Right ventricle myocardium inferior (tissue), 1 donor: Measurements from ENCODE around the gene CNDP1. TPM values are rescaled to one million over a fixed set of nuclear protein-coding genes. Genes with fewer than 3 reads are reported as not detected.

ENCODE experiments used
- ATAC-seq: fragments of 200-7000 bp; cut with Tn5 transposase; one replicate; pipeline ENCODE4 v1.9.1; 2020; ENCODE audit warnings: mild to moderate bottlenecking, moderate library complexity
- DNase-seq: peaks from one replicate; pipeline ENCODE4 v3.0.0; 2021; ENCODE audit errors: missing footprints
- intact Hi-C: fragments of 100-400 bp; cut with DNase I; formaldehyde crosslinking; loops from one replicate; pipeline ENCODE4 v1.11.0; 2022
- total RNA-seq: library from RNA; stranded (reverse); fragmentation: NEBNext Ultra II Directional; extraction: Animal tissue kit (Norgen Biotek cat#: 25700); gene quantifications from one replicate; pipeline ENCODE4 v1.2.1, GENCODE V29; 2021
- donor health status: DM: no; HTN: yes; CAD: no; lungs with severe emphysema.

CNDP1 gene
- total RNA-seq, 1 donor from 2014 or later = not detected

DNA sequence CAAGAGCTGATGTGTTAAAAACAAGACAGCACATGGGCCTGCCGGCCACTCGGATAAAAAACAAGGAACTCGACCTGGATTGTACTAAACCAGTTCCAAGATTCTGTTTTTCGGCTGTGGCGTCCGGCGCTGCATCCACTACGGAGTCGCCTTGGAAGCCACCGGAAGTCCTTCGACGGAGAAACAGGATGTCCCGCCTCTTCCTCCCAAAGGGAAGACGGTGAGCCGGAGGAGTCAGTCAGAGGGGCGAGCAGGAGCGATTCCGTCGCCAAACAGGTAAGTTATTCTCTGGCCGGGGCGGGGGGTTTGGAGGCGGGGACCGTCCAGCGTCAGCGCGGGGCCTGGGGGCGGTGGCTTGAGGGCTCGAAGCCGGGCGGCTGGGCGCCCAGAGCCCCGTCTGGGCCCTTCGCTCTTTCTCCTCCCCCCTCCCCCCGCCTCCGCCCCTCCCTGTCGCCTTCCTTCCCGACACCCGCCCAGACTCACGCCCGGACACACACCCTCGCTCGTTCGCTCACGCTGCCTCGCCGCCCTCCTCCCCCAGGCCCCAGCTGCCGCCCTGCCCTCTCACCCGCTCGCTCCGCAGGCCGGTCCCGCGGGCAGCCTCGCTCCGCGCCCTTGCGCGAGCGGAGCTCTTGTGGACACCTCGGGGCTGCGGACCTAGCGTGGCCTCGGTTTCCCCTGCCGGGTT lies 63.5 kb downstream of the CNDP1 start, which contains the start of gene ZNF407:
Gene ZNF407 (plus strand): TSS at position 209 of the 688 bp plus-strand sequence. CDS start 33,150 bp downstream, outside the sequence.
- intact Hi-C loops = loop anchor here (1.0 to 5.0 kb wide), 3 partner anchors 102 to 614 kb away; partner anchors contain the start of genes CNDP2, TIMM21 and TSHZ1
- DNase-seq = peak; percentile 92
- peak; percentile 94 for ATAC-seq

DNA sequence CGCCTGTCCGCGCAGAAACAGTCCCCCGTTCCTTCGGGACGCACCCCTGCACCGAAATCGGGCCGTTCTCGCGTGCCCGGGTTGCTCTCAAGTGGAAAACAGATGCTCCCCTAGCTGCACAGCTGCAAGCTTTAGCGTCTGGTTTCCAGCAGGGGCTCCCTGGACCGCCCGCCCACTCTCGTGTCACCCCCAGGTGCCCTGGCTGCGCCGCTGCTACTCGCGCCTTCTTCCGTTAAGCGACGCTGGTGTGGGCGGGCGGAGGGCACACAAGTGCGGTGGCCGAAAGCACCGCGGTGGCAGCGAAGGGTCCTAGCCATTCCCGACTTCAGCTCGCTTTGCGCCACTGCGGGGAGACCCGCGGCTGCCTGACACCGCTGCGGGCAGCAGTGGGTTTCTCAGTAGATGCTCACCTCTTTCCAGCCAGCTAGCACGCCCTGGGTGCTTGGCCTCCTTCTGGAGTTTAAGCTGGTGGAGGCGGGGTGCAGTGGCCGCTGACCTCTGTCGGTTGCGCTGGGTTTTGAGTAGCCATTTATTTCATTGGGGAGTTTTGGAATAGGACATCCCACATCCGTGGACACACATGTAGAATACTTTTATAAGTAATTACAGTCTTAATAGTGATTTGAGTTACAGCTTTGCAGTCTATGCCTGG lies 64.2 kb downstream of the CNDP1 start:
- ATAC-seq (peak; percentile 42), DNase-seq (peak; percentile 69)
- intact Hi-C loops = loop anchor here (5.0 kb wide), 1 partner anchor 614 kb away; the partner anchor contains the start of gene TSHZ1

DNA sequence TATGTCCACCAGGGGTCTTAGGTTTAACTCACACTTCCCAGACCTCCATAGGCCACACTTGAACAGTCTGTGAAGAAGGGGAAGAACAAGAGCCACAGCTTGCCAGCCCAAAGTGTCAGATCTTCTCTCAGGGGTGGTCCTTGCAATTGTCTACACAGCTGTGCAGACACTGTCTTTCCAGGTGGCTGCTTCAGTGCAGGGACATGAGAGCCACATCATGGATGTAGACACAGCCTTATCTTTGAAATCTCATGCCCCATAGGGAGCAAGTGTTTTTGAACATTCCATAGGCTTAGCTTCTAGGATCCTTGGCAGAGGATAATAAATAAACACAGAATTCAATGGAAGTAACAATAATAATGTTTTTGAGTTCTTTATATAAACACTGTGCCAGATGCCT lies 70.1 kb downstream of the CNDP1 start:
- DNase-seq (no peak), ATAC-seq (no peak)
- intact Hi-C loops = no loop called here

DNA sequence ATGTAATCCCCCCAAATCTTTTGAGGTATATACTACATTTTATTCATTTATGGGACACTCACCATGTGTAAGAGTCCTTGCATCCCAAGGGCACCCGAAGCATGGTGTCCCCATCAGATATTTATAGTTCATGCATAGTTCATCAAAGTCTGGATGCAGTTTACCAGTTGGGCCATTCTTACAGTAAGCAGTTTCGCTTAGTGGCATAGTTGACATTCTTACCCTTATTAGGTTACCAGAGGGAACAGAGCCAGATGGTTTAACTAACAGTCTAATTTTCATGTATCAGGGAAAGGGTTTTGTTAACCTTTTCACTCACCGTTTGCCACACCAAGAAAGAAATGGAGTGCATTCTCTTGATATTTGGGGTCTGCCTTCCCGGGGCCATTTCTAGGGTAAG lies 70.5 kb downstream of the CNDP1 start:
- intact Hi-C loops = no loop called here
- no peak for DNase-seq
- ATAC-seq = peak; percentile 61

DNA sequence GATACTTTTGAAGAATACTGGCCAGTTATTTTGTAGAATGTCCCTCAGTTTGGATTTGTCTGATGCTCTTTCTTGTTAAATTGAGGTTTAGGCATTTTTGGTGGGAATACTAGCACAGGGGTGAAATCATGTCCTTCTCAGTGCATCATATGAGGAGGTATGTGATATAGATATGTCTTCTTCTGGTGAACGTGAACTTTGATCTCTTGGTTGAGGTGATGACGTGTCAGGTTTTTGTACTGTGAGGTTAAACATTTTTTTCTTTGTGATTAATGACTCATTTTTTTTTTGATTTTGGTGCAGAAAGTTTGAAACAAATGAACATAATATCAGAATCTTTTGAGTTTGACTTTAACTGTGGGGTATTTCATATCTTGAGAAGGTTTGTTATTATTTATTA lies 74.4 kb downstream of the CNDP1 start:
- intact Hi-C loops = no loop called here
- ATAC-seq (no peak), DNase-seq (no peak)

DNA sequence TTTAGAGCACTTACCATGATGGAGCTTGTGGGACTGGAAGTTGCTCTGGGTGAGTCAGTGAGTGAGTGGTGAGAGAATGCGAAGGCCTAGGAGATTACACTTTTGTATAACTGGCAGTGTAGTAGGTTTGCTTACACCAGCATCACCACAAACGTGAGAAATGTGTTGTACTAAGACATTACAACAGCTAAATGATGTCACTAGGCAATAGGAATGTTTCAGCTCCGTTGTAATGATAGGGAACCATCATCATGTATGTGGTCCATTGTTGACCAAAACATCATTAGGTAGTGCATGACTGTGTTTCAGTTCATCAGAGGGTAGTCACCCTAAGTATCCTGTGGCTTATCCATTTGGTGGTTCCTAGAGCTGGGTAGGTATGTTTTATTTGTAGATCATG lies 75.2 kb downstream of the CNDP1 start:
- ATAC-seq = no peak
- intact Hi-C loops = no loop called here
- DNase-seq = no peak

DNA sequence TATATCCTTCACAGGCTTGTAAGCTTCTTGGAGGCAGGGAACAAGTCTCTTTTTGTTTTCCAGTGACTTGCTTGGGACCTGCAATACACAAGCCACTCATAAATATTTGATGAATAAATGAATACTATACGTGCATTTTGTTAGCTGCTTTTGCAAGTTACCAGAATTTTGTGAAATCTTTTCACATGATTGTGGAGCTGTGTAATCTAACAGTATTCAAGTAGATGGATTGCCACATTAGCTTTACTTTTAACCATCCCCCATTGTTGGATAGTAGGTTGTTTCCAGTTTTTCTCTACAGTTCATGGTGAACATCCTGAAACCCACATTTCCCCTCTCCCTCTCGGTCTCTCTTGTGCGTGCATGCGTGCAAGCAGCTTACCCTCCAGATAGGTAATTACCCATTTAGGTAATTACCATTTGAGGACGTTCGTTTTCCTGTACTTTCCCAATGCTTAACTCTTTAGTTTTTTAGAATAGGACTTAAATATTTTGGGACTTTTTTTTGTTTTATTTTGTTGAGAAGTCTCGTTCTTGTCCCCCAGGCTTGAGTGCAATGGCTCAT lies 75.8 kb downstream of the CNDP1 start:
- no peak for DNase-seq
- intact Hi-C loops = no loop called here
- no peak for ATAC-seq

DNA sequence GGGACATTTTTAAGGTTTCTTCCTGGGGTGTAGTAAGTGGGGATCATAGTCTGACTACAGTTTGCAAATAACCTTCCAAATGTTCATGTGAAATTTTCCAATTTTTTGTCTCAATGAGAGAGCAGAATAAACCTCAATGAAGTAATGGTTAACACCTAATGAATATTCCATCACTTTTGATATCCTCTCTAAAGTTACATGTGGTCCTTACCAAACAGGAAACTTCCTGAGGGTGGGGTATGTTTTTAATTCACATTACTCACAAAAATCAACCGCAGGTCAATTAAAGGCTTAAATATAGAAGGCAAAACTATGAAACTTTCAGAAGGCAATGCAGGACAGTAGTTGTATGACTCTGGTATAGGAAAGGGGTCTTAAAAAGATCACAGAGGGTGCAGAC lies 76.6 kb downstream of the CNDP1 start:
- ATAC-seq = no peak
- no peak for DNase-seq
- intact Hi-C loops = no loop called here

DNA sequence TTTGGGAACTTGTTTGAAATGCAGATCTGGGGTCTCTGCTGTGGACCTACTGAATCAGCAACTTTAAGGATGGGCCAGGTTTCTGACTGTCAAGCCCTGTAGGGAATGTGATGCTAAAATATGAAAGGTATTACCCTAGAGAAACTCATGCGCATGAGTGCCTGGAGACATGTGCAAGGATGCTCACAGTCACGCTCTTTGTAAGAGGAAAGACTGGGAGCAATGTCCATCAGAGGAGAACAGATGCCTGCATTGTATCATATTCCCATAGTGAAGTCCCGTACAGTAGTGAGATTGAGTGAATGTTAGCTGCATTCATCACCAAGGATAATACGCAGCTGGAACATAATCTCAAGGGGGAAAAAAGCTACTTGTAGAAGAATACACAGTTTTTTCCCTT lies 77.5 kb downstream of the CNDP1 start:
- ATAC-seq (no peak), DNase-seq (no peak)
- intact Hi-C loops = no loop called here

DNA sequence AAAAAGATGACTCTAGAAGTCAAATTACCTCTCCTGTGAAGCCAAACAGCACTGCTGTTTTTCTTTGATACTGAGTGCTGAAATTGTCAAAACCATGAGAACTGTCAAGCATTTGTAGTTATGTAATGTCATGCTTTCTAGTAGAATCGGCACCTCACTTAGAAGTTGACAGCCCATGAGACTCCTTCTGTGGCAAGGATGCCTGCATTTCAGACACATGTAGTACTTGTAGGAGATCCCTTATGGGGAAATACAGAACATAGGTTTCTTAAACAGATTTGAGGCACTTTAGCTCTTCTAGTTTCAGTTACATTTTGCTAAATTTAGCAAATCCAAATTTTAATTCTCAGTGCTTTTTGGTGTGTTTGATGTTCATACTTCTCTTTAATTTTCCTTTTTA lies 79.1 kb downstream of the CNDP1 start:
- DNase-seq (no peak), ATAC-seq (no peak)
- intact Hi-C loops = no loop called here

DNA sequence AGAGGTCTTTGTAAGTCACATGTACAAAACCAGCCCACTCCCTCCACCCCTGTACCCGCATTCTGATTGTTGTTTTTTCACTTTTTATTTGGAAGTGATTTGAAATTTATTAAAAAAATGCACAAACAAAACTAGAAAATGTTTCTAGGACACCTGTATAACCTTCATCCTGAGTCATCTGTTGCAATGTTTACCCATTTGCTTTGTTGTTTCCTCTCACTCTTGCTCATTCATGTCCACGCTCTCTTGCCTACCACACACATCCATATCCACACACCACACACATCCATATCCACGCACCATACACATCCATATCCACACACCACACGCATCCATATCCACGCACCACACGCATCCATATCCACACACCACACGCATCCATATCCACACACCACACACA lies 82.2 kb downstream of the CNDP1 start:
- intact Hi-C loops = no loop called here
- ATAC-seq = no peak
- no peak for DNase-seq

DNA sequence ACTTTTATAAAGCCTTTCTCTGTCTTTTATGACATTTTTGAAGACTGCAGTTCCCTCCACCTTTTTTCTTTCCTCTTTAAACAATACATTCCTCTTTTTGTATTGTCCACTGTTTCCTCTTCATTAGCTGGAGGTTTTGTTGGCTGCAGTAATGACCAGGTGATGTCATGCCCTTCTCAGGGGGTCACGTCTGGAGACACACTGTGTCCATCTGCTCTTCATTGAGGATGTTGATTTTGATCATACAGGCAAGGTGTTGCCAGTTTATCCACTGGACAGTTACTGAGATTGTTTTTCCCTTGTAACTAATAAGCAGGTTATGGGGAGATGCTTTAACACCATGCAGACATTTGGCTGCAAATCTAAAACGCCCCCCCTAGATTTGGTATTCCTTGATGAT lies 83.2 kb downstream of the CNDP1 start:
- intact Hi-C loops = no loop called here
- ATAC-seq (no peak), DNase-seq (no peak)

DNA sequence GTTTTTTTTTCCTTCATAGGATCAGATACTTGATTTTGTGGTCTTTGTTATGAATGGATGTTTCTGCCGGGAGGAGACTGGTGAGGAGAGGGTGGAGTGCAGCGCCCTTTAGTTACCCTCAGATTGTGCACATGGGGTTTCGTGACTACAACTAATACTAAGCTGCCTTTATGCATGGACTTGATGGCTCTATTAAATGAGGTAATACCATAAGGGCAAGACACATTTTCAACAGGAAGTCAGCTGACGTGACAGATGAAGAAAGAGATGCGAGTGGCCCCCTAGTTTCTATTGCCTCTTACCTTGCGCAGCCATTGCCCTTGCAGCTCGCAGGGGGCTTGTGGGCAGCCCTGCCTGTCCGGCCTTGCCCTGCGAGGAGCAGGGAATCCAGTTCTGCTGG lies 87.8 kb downstream of the CNDP1 start:
- intact Hi-C loops = no loop called here
- DNase-seq (no peak), ATAC-seq (no peak)

DNA sequence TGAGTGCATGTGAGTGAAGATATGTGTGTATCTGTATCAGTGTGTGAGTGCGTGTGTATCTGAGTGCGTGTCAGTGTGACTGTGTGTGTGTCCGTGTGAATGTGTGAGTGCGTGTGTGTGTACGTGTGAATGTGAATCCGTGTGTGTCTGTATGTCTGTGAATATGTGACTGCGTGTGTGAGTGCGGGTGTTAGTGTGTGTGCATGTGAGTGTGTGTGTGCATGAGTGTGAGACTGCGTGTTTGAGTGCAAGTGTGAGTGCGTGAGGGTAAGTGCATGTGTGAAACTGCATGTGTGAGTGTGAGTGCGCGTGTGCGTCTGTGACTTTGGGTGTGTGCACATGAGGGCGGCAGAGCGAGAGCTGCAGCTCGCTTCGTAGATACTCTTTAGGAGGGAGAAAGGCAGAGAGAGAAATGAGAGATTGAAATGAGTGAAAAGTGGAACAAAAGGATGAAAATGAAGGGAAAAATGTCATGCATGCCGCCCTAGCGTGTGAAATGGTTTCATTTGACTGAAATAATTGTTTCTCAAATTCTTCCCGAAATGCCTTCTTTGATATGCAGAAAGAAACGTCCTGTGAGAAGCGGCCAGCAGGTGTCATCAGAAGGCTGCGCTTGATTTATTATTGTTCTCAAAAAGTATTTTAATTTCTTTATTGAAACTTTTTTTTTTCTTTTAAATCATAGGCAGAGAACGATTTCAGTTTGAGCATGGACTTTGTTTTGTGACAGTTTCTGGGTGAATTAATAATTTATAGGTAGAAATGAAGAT lies 88.9 kb downstream of the CNDP1 start:
- intact Hi-C loops = no loop called here
- no peak for ATAC-seq
- DNase-seq = no peak

DNA sequence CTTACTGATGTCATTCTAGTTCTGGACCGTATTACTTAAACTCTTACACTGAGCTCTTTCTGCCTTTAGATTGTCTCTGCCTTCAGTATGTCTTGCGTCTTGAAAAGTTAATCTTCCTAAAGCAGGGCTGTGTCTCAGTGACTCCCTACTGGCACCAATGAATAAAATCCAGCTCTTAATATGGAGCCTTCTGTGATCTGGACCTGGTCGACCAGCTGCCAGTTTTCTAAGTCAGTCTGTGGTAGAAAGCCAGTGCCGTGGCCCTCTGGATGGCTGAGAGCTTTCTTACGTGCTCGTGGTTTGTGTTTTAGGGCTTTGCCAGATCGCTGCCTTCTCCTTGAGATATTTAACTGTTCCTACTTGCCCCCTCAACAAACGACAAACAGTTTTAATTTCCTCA lies 90.2 kb downstream of the CNDP1 start:
- no peak for ATAC-seq
- intact Hi-C loops = no loop called here
- DNase-seq = no peak

DNA sequence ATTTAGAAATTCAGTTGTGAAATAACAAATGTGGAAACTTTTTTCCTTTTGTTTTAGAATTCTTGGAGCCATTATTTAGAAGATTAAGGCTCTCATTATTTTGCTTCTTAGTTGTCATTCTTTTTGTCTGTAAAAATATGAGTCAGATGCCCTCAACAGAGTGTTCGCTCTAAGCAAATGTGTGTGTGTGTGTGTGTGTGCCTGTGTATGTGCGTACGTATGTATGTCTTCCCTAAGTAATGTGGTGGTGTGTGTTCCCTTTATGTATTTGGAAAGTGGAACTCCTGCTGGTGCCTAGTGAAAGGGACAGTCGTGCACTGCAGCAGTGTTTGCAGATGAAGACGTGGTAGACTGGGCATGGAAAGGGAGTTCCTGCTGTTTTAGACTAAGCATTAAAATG lies 90.9 kb downstream of the CNDP1 start:
- intact Hi-C loops = no loop called here
- ATAC-seq (no peak), DNase-seq (no peak)

DNA sequence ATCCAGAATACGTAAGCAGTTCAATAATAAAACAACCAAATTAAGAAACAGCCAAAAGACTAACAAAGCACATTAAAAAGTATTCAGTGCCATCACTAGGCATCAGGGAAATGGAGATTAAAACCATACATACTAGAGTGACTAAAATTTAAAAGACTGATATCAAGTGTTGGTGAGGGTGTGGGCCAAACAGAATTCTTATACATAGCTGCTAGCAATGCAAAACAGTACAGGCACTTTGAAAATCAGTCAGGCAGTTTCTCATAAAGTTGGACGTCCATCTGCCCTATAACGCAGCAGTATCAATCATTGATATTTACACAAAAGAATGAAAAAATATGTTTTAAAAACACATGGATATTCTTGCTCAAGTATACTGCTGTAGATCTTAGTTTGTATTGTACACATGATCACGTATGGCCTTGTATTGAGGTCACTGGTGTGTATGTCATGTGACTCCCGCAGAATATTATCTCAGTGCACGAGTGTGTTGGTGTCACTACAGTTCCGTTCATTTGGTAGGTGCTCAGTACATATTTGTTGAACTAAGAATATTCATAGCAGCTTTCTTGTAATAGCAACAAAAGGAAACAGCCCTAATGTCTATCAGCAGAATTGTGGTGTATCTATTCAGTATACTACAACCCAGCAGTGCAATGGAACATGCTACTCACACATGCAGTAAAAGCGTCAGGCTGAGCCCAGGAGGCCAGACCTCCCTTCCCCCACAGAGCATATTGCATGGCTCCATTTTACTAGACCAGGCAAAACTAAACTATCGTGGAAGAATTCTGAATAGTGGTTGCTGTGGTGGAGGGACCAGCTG lies 92.0 kb downstream of the CNDP1 start:
- ATAC-seq (no peak), DNase-seq (no peak)
- intact Hi-C loops = no loop called here

DNA sequence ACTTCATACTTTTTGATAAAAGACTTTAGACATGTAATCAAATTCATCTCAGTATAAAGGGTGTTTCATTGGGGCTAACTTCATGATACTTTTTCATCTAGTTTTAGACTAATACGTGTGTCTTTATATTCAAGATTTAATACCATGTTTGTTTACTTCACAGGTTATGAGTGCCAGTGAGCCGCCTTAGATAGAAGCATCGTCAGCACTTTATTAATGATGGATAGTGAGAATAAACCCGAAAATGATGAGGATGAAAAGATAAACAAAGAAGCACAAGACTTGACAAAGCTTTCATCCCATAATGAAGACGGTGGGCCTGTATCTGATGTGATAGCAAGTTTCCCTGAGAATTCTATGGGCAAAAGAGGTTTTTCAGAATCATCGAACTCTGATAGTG lies 96.5 kb downstream of the CNDP1 start:
- no peak for ATAC-seq
- intact Hi-C loops = no loop called here
- no peak for DNase-seq

DNA sequence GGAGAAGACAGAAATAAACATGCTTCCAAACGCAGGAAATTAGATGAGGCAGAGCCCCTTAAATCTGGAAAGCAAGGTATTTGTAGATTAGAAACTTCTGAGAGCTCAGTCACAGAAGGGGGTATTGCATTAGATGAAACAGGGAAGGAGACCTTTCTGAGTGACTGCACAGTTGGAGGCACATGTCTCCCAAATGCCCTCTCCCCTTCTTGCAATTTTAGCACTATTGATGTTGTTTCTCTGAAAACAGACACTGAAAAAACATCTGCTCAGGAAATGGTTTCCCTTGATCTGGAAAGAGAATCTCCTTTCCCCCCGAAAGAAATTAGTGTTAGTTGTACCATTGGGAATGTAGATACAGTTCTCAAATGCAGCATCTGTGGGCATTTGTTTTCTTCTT lies 96.9 kb downstream of the CNDP1 start:
- ATAC-seq = no peak
- DNase-seq = no peak
- intact Hi-C loops = no loop called here
